OCI-LY3 (cell line): Measurements from ENCODE around the gene EIF5A.

Experiments
- CTCF ChIP-seq: fragments of 200-600, 300-600 bp; sonication (generic); IDR thresholded peaks from 2 replicates; pipeline ENCODE4 v1.5.1; 2014; ENCODE audit warnings: antibody characterized with exemption, low read length, low read depth
- EZH2phosphoT487 ChIP-seq: fragments of 200-600 bp; shearing (Covaris generic); IDR thresholded peaks from 2 replicates; pipeline ENCODE4 v1.6.1; 2018; ENCODE audit warnings: antibody characterized with exemption, mixed run types, low read depth

- no peak for TF ChIP-seq CTCF
- no peak for TF ChIP-seq EZH2phosphoT487
Observed at GRCh38 chr17:7315570-7316235, 8.3 kb downstream of the EIF5A start.
